ENCODE measurements around the gene KDSR. TPM values are rescaled to one million over a fixed set of nuclear protein-coding genes. Genes with fewer than 3 reads are reported as not detected.

The KDSR gene
- total and polyA plus RNA-seq, 4 donors: 11.3 to 37.2 (median 31.4) TPM

GRCh38 chr18:63315131-63315662, 51.8 kb downstream of the KDSR start (continued):
- TF ChIP-seq, protein P1, sequence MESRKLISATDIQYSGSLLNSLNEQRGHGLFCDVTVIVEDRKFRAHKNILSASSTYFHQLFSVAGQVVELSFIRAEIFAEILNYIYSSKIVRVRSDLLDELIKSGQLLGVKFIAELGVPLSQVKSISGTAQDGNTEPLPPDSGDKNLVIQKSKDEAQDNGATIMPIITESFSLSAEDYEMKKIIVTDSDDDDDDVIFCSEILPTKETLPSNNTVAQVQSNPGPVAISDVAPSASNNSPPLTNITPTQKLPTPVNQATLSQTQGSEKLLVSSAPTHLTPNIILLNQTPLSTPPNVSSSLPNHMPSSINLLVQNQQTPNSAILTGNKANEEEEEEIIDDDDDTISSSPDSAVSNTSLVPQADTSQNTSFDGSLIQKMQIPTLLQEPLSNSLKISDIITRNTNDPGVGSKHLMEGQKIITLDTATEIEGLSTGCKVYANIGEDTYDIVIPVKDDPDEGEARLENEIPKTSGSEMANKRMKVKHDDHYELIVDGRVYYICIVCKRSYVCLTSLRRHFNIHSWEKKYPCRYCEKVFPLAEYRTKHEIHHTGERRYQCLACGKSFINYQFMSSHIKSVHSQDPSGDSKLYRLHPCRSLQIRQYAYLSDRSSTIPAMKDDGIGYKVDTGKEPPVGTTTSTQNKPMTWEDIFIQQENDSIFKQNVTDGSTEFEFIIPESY (IDR thresholded peaks at IDR 0.05): no peak
- TF ChIP-seq JUND (IDR thresholded peaks at IDR 0.05) (no peak), TAF1 (conservative IDR thresholded peaks at IDR 0.05) (no peak)

DNA sequence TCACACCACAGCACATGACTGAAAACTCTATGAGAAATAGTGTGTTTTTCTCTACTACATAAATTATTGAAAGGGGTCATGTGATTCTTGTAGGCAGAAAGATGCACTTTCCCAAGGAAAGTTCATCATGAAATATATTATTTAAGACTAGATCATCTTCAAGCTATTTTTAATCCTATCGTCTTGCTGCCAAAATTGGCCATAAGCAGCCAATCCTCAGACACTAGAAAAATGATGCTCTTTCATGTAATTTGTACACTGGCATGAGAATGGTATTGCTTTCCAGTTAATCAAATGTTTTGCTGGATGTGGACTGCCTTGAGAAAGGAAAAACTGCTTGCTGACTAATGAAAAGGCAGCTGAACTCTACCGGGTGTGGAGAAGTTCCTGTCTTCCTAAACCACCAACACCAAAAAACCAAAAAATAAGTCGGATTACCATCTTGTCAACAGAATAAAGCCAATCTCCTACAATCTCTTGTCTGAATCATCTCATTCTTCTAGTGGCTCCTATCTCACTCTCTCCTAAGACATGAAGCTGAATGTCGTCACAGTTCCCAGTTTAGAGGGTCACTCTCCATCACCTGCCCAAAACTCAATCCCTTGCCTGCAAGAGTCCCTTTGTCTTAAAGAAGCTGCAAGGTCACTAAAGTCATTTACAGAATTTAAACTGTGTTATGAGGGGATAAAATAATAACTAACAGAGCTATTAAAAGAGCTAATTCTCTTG, 52.8 kb downstream of the KDSR start:
- 72% methylated on average over 4 of the region's 4 CpGs for WGBS
- TF ChIP-seq, protein P2, sequence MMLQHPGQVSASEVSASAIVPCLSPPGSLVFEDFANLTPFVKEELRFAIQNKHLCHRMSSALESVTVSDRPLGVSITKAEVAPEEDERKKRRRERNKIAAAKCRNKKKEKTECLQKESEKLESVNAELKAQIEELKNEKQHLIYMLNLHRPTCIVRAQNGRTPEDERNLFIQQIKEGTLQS (IDR thresholded peaks at IDR 0.05): no peak
- no peak for TF ChIP-seq TAF1 (conservative IDR thresholded peaks at IDR 0.05)
- TF ChIP-seq, protein P1 (IDR thresholded peaks at IDR 0.05): no peak
- no peak for TF ChIP-seq NR2F2 (IDR thresholded peaks at IDR 0.05)
- no peak for TF ChIP-seq HNF4G (IDR thresholded peaks at IDR 0.05)
- TF ChIP-seq FOXA2 (IDR thresholded peaks at IDR 0.05): no peak
- TF ChIP-seq, protein P3, sequence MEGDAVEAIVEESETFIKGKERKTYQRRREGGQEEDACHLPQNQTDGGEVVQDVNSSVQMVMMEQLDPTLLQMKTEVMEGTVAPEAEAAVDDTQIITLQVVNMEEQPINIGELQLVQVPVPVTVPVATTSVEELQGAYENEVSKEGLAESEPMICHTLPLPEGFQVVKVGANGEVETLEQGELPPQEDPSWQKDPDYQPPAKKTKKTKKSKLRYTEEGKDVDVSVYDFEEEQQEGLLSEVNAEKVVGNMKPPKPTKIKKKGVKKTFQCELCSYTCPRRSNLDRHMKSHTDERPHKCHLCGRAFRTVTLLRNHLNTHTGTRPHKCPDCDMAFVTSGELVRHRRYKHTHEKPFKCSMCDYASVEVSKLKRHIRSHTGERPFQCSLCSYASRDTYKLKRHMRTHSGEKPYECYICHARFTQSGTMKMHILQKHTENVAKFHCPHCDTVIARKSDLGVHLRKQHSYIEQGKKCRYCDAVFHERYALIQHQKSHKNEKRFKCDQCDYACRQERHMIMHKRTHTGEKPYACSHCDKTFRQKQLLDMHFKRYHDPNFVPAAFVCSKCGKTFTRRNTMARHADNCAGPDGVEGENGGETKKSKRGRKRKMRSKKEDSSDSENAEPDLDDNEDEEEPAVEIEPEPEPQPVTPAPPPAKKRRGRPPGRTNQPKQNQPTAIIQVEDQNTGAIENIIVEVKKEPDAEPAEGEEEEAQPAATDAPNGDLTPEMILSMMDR (IDR thresholded peaks at IDR 0.05; ENCODE audit: low read depth, low read length, missing input control): no peak
- TF ChIP-seq GABPA (IDR thresholded peaks at IDR 0.05 in 1 of 2, conservative IDR thresholded peaks at IDR 0.05 in 1 of 2): no peak
- TF ChIP-seq FOXA1 (IDR thresholded peaks at IDR 0.05): no peak

DNA sequence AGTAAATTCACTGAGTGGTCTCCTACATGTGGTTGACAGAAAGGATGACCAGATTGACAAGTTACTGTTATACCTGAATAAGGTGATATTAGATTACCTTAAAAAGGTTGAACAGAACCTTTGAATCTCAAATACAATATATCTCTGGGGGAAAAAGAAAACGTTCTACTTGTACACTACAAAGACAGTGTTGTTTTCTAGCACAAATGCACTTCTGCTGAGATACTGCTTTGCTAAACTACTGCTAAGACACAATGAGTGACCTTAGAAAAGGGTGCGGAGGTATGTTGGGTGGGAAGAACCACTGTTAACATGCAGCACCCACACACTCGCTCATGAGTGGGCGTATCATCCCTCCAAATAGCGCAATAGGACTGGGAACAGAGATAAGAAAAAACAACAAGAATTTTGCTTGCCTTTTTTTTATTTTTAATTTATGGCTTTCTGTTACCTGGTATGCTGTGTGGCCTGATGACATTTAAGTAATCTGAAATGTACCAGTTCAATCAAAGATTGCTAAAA, 53.5 kb downstream of the KDSR start:
- no peak overlapping the region for H3K4me3 ChIP-seq (ENCODE audit: low read depth in 1 of 3, low read length in 3 of 3)
- H3K4me1 ChIP-seq (ENCODE audit: control insufficient read depth in 4 of 4, insufficient read depth in 4 of 4, low read length in 3 of 4): peaks cover 0 to 2% (median 0%) of the 10 kb centered on the region in 4 donors
- 83% methylated on average over 5 of the region's 5 CpGs for WGBS
- H3K36me3 ChIP-seq (ENCODE audit: control insufficient read depth in 4 of 4, insufficient read depth in 3 of 4, low read depth in 1 of 4, low read length in 3 of 4): no peaks in the 10 kb centered on the region
- no peak for DNase-seq (ENCODE audit: low spot score)
- no peak overlapping the region for H3K9ac ChIP-seq (ENCODE audit: low read depth in 1 of 2, low read length in 2 of 2)
- no peak overlapping the region for H3K27ac ChIP-seq (ENCODE audit: low read depth in 1 of 2, low read length in 2 of 2)
- no peaks in the 10 kb centered on the region for H3K27me3 ChIP-seq (ENCODE audit: control insufficient read depth in 4 of 4, insufficient read depth in 4 of 4, low read length in 3 of 4)
- H3K9me3 ChIP-seq (ENCODE audit: control insufficient read depth in 4 of 4, low read length in 3 of 4): no peaks in the 10 kb centered on the region
- TF ChIP-seq HNF4A (conservative IDR thresholded peaks at IDR 0.05) (no peak), SP1 (IDR thresholded peaks at IDR 0.05) (no peak), HNF4G (IDR thresholded peaks at IDR 0.05) (no peak), RAD21 (IDR thresholded peaks at IDR 0.05) (no peak), JUND (IDR thresholded peaks at IDR 0.05) (no peak), EGR1 (IDR thresholded peaks at IDR 0.05; ENCODE audit: low read depth in 2 of 2) (no peak), FOXA2 (IDR thresholded peaks at IDR 0.05) (no peak), GABPA (IDR thresholded peaks at IDR 0.05 in 1 of 2, conservative IDR thresholded peaks at IDR 0.05 in 1 of 2) (no peak)
- TF ChIP-seq, protein P4, sequence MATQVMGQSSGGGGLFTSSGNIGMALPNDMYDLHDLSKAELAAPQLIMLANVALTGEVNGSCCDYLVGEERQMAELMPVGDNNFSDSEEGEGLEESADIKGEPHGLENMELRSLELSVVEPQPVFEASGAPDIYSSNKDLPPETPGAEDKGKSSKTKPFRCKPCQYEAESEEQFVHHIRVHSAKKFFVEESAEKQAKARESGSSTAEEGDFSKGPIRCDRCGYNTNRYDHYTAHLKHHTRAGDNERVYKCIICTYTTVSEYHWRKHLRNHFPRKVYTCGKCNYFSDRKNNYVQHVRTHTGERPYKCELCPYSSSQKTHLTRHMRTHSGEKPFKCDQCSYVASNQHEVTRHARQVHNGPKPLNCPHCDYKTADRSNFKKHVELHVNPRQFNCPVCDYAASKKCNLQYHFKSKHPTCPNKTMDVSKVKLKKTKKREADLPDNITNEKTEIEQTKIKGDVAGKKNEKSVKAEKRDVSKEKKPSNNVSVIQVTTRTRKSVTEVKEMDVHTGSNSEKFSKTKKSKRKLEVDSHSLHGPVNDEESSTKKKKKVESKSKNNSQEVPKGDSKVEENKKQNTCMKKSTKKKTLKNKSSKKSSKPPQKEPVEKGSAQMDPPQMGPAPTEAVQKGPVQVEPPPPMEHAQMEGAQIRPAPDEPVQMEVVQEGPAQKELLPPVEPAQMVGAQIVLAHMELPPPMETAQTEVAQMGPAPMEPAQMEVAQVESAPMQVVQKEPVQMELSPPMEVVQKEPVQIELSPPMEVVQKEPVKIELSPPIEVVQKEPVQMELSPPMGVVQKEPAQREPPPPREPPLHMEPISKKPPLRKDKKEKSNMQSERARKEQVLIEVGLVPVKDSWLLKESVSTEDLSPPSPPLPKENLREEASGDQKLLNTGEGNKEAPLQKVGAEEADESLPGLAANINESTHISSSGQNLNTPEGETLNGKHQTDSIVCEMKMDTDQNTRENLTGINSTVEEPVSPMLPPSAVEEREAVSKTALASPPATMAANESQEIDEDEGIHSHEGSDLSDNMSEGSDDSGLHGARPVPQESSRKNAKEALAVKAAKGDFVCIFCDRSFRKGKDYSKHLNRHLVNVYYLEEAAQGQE (IDR thresholded peaks at IDR 0.05): no peak
- TF ChIP-seq, protein P3 (IDR thresholded peaks at IDR 0.05; ENCODE audit: low read depth, low read length, missing input control): no peak

More for the DNA sequence above, 52.8 kb downstream of the KDSR start:
- Histone ChIP-seq H3K9me3 (ENCODE audit: control insufficient read depth in 4 of 4, low read length in 3 of 4) (no peaks in the 10 kb centered on the region), H3K36me3 (ENCODE audit: control insufficient read depth in 4 of 4, insufficient read depth in 3 of 4, low read depth in 1 of 4, low read length in 3 of 4) (no peaks in the 10 kb centered on the region), H3K4me3 (ENCODE audit: low read depth in 1 of 3, low read length in 3 of 3) (no peak overlapping the region), H3K27ac (ENCODE audit: low read depth in 1 of 2, low read length in 2 of 2) (no peak overlapping the region), H3K27me3 (ENCODE audit: control insufficient read depth in 4 of 4, insufficient read depth in 4 of 4, low read length in 3 of 4) (no peaks in the 10 kb centered on the region), H3K9ac (ENCODE audit: low read depth in 1 of 2, low read length in 2 of 2) (no peak overlapping the region), H3K4me1 (ENCODE audit: control insufficient read depth in 4 of 4, insufficient read depth in 4 of 4, low read length in 3 of 4) (peaks cover 2 to 6% (median 3%) of the 10 kb centered on the region in 4 donors)
- no peak for DNase-seq (ENCODE audit: low spot score)

Measured in liver (tissue), 9 donors.